ENCODE data around the gene MAP2.

DNA sequence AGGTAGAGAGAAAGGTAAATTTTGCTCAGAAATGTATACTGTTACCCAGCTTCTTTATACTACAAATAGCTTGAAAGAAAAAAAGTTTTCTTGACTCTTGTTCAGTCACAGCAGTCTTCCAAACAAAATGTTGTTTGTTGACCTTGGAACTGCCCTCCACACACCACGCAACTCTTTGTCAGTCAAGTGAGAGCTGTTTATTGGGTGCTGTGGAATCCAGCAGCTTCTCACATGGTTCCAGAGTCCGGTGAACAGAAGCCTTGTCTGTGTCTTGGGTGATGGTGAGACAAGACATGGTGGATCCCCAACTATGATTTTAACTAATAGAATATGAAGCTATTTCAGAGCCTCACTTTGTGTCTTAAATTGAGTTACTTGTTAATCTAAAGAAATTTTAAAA is 112.5 kb downstream of the MAP2 start:
- no peak for TF ChIP-seq POLR2AphosphoS5 (IDR thresholded peaks at IDR 0.05; ENCODE audit: low read depth, low read length)
- TF ChIP-seq SUZ12 (IDR thresholded peaks at IDR 0.05; ENCODE audit: low read depth, low read length), result no peak
- TF ChIP-seq ZNF841 (CRISPR knock-in tag; IDR thresholded peaks at IDR 0.05; ENCODE audit: borderline replicate concordance), result no peak
- no peak for TF ChIP-seq JUND (CRISPR knock-in tag; IDR thresholded peaks at IDR 0.05)

Data from HepG2 (cell line).